Epithelial cell of proximal tubule (primary cell): Measurements from ENCODE around the gene CLNK. TPM values are rescaled to one million over a fixed set of nuclear protein-coding genes. Genes with fewer than 3 reads are reported as not detected.

Experiments used
- DNase-seq: peaks from one replicate; pipeline ENCODE4 v3.0.0-alpha.2; 2011; ENCODE audit warnings: low read depth
- H3K4me3 ChIP-seq: 2 replicates; pipeline ENCODE4 v1.5.1; 2011; ENCODE audit warnings: low read depth, mild to moderate bottlenecking, low read length
- CTCF ChIP-seq: conservative IDR thresholded peaks from 2 replicates; pipeline ENCODE4 v1.5.1; 2012; ENCODE audit warnings: low read depth, mild to moderate bottlenecking, low read length
- total RNA-seq: library from RNA; depleted of rRNA; stranded (reverse); fragments of >200 nt; gene quantifications from 2 replicates; pipeline ENCODE4 v1.2.3, GENCODE V29; 2015

Gene CLNK
- total RNA-seq, 1 donor from 2014 or later, result not detected

GRCh38 chr4:10703156-10703555, 18.6 kb upstream of the CLNK start:
- DNase-seq, result no peak
- H3K4me3 ChIP-seq, result no peak overlapping the region
- no peak for TF ChIP-seq CTCF

GRCh38 chr4:10701702-10702460, 17.3 kb upstream of the CLNK start:
- TF ChIP-seq CTCF, result no peak
- no peak for DNase-seq
- H3K4me3 ChIP-seq, result no peak overlapping the region

GRCh38 chr4:10701161-10701560, 16.6 kb upstream of the CLNK start:
- DNase-seq, result no peak
- H3K4me3 ChIP-seq, result no peak overlapping the region
- no peak for TF ChIP-seq CTCF

- H3K4me3 ChIP-seq, result no peak overlapping the region
- no peak for TF ChIP-seq CTCF
- DNase-seq, result no peak
These were observed 13.6 kb upstream of the CLNK start for GRCh38 chr4:10698172-10698571.

- H3K4me3 ChIP-seq, result no peak overlapping the region
- no peak for TF ChIP-seq CTCF
- no peak for DNase-seq
These were observed 12.5 kb upstream of the CLNK start for GRCh38 chr4:10697086-10697485.

- no peak overlapping the region for H3K4me3 ChIP-seq
- no peak for DNase-seq
- TF ChIP-seq CTCF, result no peak
These were observed 11.7 kb upstream of the CLNK start for GRCh38 chr4:10696253-10696652.

GRCh38 chr4:10694828-10695209, 10.3 kb upstream of the CLNK start:
- DNase-seq, result no peak
- TF ChIP-seq CTCF, result no peak
- no peak overlapping the region for H3K4me3 ChIP-seq
